Adrenal gland (tissue), 5 donors: ENCODE results near the gene XPR1.

Source experiments
- POLR2A ChIP-seq, 2 donors: fragments of 450-650 bp; IDR thresholded peaks; one replicate each; pipeline ENCODE4 v1.6.1; 2017; ENCODE audit warnings: antibody characterized with exemption in 2 of 2, mild to moderate bottlenecking in 2 of 2, moderate library complexity in 1 of 2
- TF ChIP-seq, protein P1 (sequence below), 6 experiments: fragments of 450-650 bp in 4 of 6; fragments of 200-600 bp in 2 of 6; sonication (generic) in 1 of 6; IDR thresholded peaks; 1 replicate in 5 of 6; 2 replicates in 1 of 6; pipeline versions ENCODE4 v1.5.1 to v1.8.0; 2016 to 2021; ENCODE audit warnings: antibody characterized with exemption in 6 of 6, mild to moderate bottlenecking in 2 of 6, moderate library complexity in 1 of 6
- donor health status: DM: no; HTN: no; CAD: no.

- TF ChIP-seq, protein P1, sequence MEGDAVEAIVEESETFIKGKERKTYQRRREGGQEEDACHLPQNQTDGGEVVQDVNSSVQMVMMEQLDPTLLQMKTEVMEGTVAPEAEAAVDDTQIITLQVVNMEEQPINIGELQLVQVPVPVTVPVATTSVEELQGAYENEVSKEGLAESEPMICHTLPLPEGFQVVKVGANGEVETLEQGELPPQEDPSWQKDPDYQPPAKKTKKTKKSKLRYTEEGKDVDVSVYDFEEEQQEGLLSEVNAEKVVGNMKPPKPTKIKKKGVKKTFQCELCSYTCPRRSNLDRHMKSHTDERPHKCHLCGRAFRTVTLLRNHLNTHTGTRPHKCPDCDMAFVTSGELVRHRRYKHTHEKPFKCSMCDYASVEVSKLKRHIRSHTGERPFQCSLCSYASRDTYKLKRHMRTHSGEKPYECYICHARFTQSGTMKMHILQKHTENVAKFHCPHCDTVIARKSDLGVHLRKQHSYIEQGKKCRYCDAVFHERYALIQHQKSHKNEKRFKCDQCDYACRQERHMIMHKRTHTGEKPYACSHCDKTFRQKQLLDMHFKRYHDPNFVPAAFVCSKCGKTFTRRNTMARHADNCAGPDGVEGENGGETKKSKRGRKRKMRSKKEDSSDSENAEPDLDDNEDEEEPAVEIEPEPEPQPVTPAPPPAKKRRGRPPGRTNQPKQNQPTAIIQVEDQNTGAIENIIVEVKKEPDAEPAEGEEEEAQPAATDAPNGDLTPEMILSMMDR (IDR thresholded peaks at IDR 0.05) = no peak
- TF ChIP-seq POLR2A (IDR thresholded peaks at IDR 0.05) = no peak
Observed at GRCh38 chr1:180860535-180860934, 228.7 kb downstream of the XPR1 start.
